Bone marrow (tissue), 2 donors: ENCODE results near the gene TMC5.
"Not testable (repeated sequence)": the region's sequence is repeated elsewhere in the genome, so short reads cannot be mapped to it uniquely, and the experiment has no call there.

Experiments used
- DNase-seq, 2 donors: peaks; one replicate each; lab custom pipeline; 2025; lab: John Stamatoyannopoulos, UW

TMC5 gene

GRCh38 chr16:19417640-19418039, at the start of gene TMC5:
Gene TMC5 (plus strand): TSS chr16:19417883. CDS start chr16:19440039, 22,156 bp downstream.
- no peak for DNase-seq

GRCh38 chr16:19372541-19372940, 45.1 kb upstream of the TMC5 start:
- DNase-seq: not testable (repeated sequence)

- no peak for DNase-seq
Measured at GRCh38 chr16:19374402-19374801, 43.3 kb upstream of the TMC5 start.

- peak in 1 of 2 donors; percentile 1 for DNase-seq
Measured at GRCh38 chr16:19375561-19376158, 42.0 kb upstream of the TMC5 start.

GRCh38 chr16:19377864-19378263, 39.8 kb upstream of the TMC5 start:
- DNase-seq: no peak

GRCh38 chr16:19378511-19378910, 39.2 kb upstream of the TMC5 start:
- DNase-seq: no peak

- no peak for DNase-seq
Measured at GRCh38 chr16:19379838-19380237, 37.8 kb upstream of the TMC5 start.

GRCh38 chr16:19380328-19380727, 37.4 kb upstream of the TMC5 start:
- peak in 1 of 2 donors; percentile 6 for DNase-seq

GRCh38 chr16:19382084-19382801, 35.4 kb upstream of the TMC5 start:
- no peak for DNase-seq

- DNase-seq: no peak
Measured at GRCh38 chr16:19382887-19383816, 34.5 kb upstream of the TMC5 start.

- DNase-seq: no peak
Measured at GRCh38 chr16:19384656-19385055, 33.0 kb upstream of the TMC5 start.

- no peak for DNase-seq
Measured at GRCh38 chr16:19386525-19386924, 31.2 kb upstream of the TMC5 start.

- no peak for DNase-seq
Measured at GRCh38 chr16:19389246-19389645, 28.4 kb upstream of the TMC5 start.

GRCh38 chr16:19391185-19391776, 26.4 kb upstream of the TMC5 start:
- not testable (repeated sequence) for DNase-seq

GRCh38 chr16:19392352-19392751, 25.3 kb upstream of the TMC5 start:
- DNase-seq: no peak

GRCh38 chr16:19393226-19394111, 24.2 kb upstream of the TMC5 start:
- DNase-seq: no peak

GRCh38 chr16:19395646-19396267, 21.9 kb upstream of the TMC5 start:
- DNase-seq: not testable (repeated sequence)

GRCh38 chr16:19396555-19397011, 21.1 kb upstream of the TMC5 start:
- no peak for DNase-seq

GRCh38 chr16:19397373-19397772, 20.3 kb upstream of the TMC5 start:
- DNase-seq: not testable (repeated sequence)

GRCh38 chr16:19400711-19401110, 17.0 kb upstream of the TMC5 start:
- no peak for DNase-seq
